ENCODE measurements around the gene CAMTA1. TPM values are rescaled to one million over a fixed set of nuclear protein-coding genes. Genes with fewer than 3 reads are reported as not detected.

CAMTA1 gene
- total and polyA plus RNA-seq, 4 donors: 48.1 to 140 (median 52.3) TPM

- Histone ChIP-seq H3K4me3 (no peak overlapping the region), H3K36me3 (ENCODE audit: control insufficient read depth in 4 of 4, insufficient read depth in 4 of 4, low read length in 4 of 4) (no peaks in the 10 kb centered on the region), H3K9me3 (ENCODE audit: control insufficient read depth in 4 of 4, insufficient read depth in 3 of 4, low read length in 3 of 4) (no peaks in the 10 kb centered on the region), H3K27ac (ENCODE audit: low read depth in 1 of 2, low read length in 1 of 2) (no peak overlapping the region), H3K27me3 (ENCODE audit: control insufficient read depth in 3 of 3, insufficient read depth in 3 of 3, low read length in 2 of 3) (no peaks in the 10 kb centered on the region), H3K4me1 (ENCODE audit: control insufficient read depth in 5 of 5, insufficient read depth in 5 of 5, low read length in 5 of 5) (no peaks in the 10 kb centered on the region), H3K9ac (ENCODE audit: insufficient read depth in 1 of 2, low read length in 2 of 2) (no peak overlapping the region)
- DNase-seq (no peak), ATAC-seq (ENCODE audit: insufficient read depth, low FRiP score) (no peak)
- WGBS, 2 donors: 72 to 76% methylated on average over 4 of the region's 4 CpGs
- no peak for TF ChIP-seq CTCF (IDR thresholded peaks at IDR 0.05; ENCODE audit: control extremely low read depth, extremely low read depth)
Measured at GRCh38 chr1:7229186-7229585, 443.9 kb downstream of the CAMTA1 start.

- TF ChIP-seq CTCF (IDR thresholded peaks at IDR 0.05; ENCODE audit: control extremely low read depth, extremely low read depth): no peak
Measured at GRCh38 chr1:7229696-7230631, 444.7 kb downstream of the CAMTA1 start.

GRCh38 chr1:7232441-7233236 lies 447.4 kb downstream of the CAMTA1 start:
- H3K9me3 ChIP-seq (ENCODE audit: control insufficient read depth in 4 of 4, insufficient read depth in 3 of 4, low read length in 3 of 4): peaks cover 0 to 2% (median 0%) of the 10 kb centered on the region in 4 donors
- no peak for ATAC-seq (ENCODE audit: insufficient read depth, low FRiP score)
- 87 to 93% methylated on average over 15 of the region's 15 CpGs for WGBS, 2 donors

More at GRCh38 chr1:7229696-7230631, 444.7 kb downstream of the CAMTA1 start:
- Histone ChIP-seq H3K36me3 (ENCODE audit: control insufficient read depth in 4 of 4, insufficient read depth in 4 of 4, low read length in 4 of 4) (no peaks in the 10 kb centered on the region), H3K9me3 (ENCODE audit: control insufficient read depth in 4 of 4, insufficient read depth in 3 of 4, low read length in 3 of 4) (no peaks in the 10 kb centered on the region), H3K4me1 (ENCODE audit: control insufficient read depth in 5 of 5, insufficient read depth in 5 of 5, low read length in 5 of 5) (no peaks in the 10 kb centered on the region), H3K9ac (ENCODE audit: insufficient read depth in 1 of 2, low read length in 2 of 2) (no peak overlapping the region), H3K27me3 (ENCODE audit: control insufficient read depth in 3 of 3, insufficient read depth in 3 of 3, low read length in 2 of 3) (no peaks in the 10 kb centered on the region), H3K4me3 (no peak overlapping the region), H3K27ac (ENCODE audit: low read depth in 1 of 2, low read length in 1 of 2) (no peak overlapping the region)
- DNase-seq (no peak), ATAC-seq (ENCODE audit: insufficient read depth, low FRiP score) (no peak)
- WGBS, 2 donors: 88 to 91% methylated on average over 18 to 19 of the region's 20 CpGs

More at GRCh38 chr1:7232441-7233236, 447.4 kb downstream of the CAMTA1 start:
- no peak overlapping the region for H3K27ac ChIP-seq (ENCODE audit: low read depth in 1 of 2, low read length in 1 of 2)
- H3K4me1 ChIP-seq (ENCODE audit: control insufficient read depth in 5 of 5, insufficient read depth in 5 of 5, low read length in 5 of 5): peaks cover 0 to 3% (median 0%) of the 10 kb centered on the region in 5 donors
- no peak overlapping the region for H3K4me3 ChIP-seq
- H3K9ac ChIP-seq (ENCODE audit: insufficient read depth in 1 of 2, low read length in 2 of 2): no peak overlapping the region
- H3K36me3 ChIP-seq (ENCODE audit: control insufficient read depth in 4 of 4, insufficient read depth in 4 of 4, low read length in 4 of 4): no peaks in the 10 kb centered on the region
- DNase-seq: no peak
- no peak for TF ChIP-seq CTCF (IDR thresholded peaks at IDR 0.05; ENCODE audit: control extremely low read depth, extremely low read depth)
- peaks cover 0 to 4% (median 0%) of the 10 kb centered on the region in 3 donors for H3K27me3 ChIP-seq (ENCODE audit: control insufficient read depth in 3 of 3, insufficient read depth in 3 of 3, low read length in 2 of 3)

All from lung (tissue), 12 donors.